ENCODE measurements around the gene RDH13.
"Not testable (repeated sequence)": the region's sequence is repeated elsewhere in the genome, so short reads cannot be mapped to it uniquely, and the experiment has no call there.

Gene RDH13

DNA sequence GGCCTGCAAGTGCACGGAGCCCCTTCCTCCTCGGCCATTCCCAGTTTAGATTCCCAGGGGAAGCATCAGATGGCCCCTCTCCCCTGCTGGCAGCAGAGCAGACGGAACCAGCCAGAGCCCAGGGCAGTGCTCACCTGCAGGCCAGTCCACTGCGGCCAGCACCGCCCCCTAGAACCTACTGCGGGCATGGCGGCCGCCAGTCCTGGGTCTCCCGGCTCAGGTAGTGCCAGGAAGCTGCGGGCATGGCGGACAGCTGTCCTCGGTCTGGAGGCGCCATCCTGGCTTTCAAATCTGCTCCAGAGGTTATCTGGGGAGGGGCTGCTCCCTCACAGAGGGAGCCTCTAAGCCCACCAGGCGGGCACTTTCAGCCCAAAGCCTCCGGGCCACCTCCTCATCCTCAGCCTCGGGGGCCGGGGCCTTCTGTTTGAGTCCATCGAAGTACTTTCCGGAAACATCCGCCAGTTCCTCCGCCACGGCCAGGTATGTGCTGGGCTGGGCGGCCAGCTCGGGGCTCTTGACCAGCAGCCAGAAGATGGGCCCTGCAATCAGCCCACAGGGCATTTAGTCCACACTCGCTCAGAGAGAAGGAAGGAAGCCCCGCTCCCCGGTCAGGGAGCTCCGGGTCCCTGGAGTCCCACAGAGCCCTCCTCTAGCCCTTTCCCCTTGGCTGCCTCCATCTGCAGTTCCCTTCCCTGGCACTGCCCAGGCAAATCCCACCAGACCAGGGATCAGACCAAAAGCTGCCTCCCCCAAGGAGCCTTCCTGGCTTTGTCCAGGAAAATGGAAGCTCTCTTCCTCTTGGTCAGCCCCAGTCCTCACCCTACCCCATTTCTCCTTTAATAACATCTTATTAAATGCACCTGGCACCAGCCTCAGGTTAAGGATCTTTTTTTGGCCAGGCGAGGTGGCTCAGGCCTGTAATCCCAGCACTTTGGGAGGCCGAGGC lies 17.9 kb downstream of the RDH13 start:
- Histone ChIP-seq H3K4me3 (ENCODE audit: low read depth in 1 of 2, low read length in 2 of 2) (no peak overlapping the region), H3K27ac (ENCODE audit: low read depth, low read length) (no peak overlapping the region), H3K4me1 (ENCODE audit: control insufficient read depth in 1 of 2, insufficient read depth in 2 of 2, low read length in 2 of 2) (peaks cover 0 to 5% of the 10 kb centered on the region in 2 donors), H3K36me3 (ENCODE audit: control insufficient read depth in 1 of 2, insufficient read depth in 2 of 2, low read length in 2 of 2) (peaks cover 42 to 69% of the 10 kb centered on the region in 2 donors), H3K27me3 (ENCODE audit: control insufficient read depth in 1 of 2, insufficient read depth in 2 of 2, low read length in 2 of 2) (no peaks in the 10 kb centered on the region), H3K9me3 (ENCODE audit: control insufficient read depth in 1 of 2, low read length in 2 of 2) (no peaks in the 10 kb centered on the region), H3K9ac (ENCODE audit: low read depth in 1 of 2, low read length in 2 of 2) (no peak overlapping the region)

DNA sequence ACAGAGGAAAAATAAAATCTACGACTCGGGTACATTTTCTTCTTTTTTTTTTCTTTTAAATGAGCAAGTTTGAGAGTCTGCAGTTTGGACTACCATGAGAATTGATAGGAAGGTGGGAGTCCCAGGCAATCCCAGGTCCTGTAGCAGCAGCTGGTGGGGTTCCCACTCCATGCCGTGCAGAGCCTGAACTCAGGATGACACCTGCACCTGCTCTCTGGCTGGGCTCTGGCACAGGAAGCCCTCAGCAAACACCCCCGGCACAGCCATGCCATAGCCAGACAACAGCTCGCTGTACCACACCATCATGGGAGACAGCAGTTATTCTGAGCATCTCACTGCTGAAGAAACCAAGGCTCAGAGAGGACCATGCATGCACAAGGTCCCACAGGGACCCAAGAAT lies 18.7 kb downstream of the RDH13 start:
- H3K4me3 ChIP-seq (ENCODE audit: low read depth in 1 of 2, low read length in 2 of 2) = no peak overlapping the region
- peaks cover 0 to 5% of the 10 kb centered on the region in 2 donors for H3K4me1 ChIP-seq (ENCODE audit: control insufficient read depth in 1 of 2, insufficient read depth in 2 of 2, low read length in 2 of 2)
- H3K9ac ChIP-seq (ENCODE audit: low read depth in 1 of 2, low read length in 2 of 2) = no peak overlapping the region
- H3K36me3 ChIP-seq (ENCODE audit: control insufficient read depth in 1 of 2, insufficient read depth in 2 of 2, low read length in 2 of 2) = peaks cover 42 to 68% of the 10 kb centered on the region in 2 donors
- H3K9me3 ChIP-seq (ENCODE audit: control insufficient read depth in 1 of 2, low read length in 2 of 2) = no peaks in the 10 kb centered on the region
- no peak overlapping the region for H3K27ac ChIP-seq (ENCODE audit: low read depth, low read length)
- H3K27me3 ChIP-seq (ENCODE audit: control insufficient read depth in 1 of 2, insufficient read depth in 2 of 2, low read length in 2 of 2) = no peaks in the 10 kb centered on the region

DNA sequence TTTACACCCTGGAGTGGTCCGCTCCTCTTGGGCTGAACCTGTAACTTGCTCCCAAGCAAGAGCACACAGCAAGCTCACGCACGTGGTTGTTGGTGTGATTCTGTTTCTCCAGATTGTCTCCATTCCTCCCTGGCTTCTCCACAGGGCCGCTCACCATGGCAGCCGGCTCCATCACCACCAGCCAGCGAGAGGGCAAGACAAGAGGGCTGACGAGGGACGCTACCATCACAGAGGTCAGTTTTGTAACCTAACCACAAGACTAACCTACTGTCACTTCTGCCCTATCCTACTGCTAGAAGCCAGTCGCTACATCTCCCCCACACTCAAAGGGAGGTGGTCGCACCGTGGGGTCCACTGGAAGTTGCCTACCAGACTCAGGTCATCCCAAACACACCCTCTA lies 20.3 kb downstream of the RDH13 start:
- H3K4me3 ChIP-seq (ENCODE audit: low read depth in 1 of 2, low read length in 2 of 2) = no peak overlapping the region
- H3K4me1 ChIP-seq (ENCODE audit: control insufficient read depth in 1 of 2, insufficient read depth in 2 of 2, low read length in 2 of 2) = peaks cover 0 to 5% of the 10 kb centered on the region in 2 donors
- H3K9me3 ChIP-seq (ENCODE audit: control insufficient read depth in 1 of 2, low read length in 2 of 2) = no peaks in the 10 kb centered on the region
- H3K9ac ChIP-seq (ENCODE audit: low read depth in 1 of 2, low read length in 2 of 2) = no peak overlapping the region
- H3K27ac ChIP-seq (ENCODE audit: low read depth, low read length) = no peak overlapping the region
- peaks cover 30 to 52% of the 10 kb centered on the region in 2 donors for H3K36me3 ChIP-seq (ENCODE audit: control insufficient read depth in 1 of 2, insufficient read depth in 2 of 2, low read length in 2 of 2)
- no peaks in the 10 kb centered on the region for H3K27me3 ChIP-seq (ENCODE audit: control insufficient read depth in 1 of 2, insufficient read depth in 2 of 2, low read length in 2 of 2)

GRCh38 chr19:55042344-55042678 lies 20.6 kb downstream of the RDH13 start:
- Histone ChIP-seq H3K9me3 (ENCODE audit: control insufficient read depth in 1 of 2, low read length in 2 of 2) (no peaks in the 10 kb centered on the region), H3K27ac (ENCODE audit: low read depth, low read length) (no peak overlapping the region), H3K4me1 (ENCODE audit: control insufficient read depth in 1 of 2, insufficient read depth in 2 of 2, low read length in 2 of 2) (peaks cover 0 to 5% of the 10 kb centered on the region in 2 donors), H3K27me3 (ENCODE audit: control insufficient read depth in 1 of 2, insufficient read depth in 2 of 2, low read length in 2 of 2) (no peaks in the 10 kb centered on the region), H3K4me3 (ENCODE audit: low read depth in 1 of 2, low read length in 2 of 2) (no peak overlapping the region), H3K36me3 (ENCODE audit: control insufficient read depth in 1 of 2, insufficient read depth in 2 of 2, low read length in 2 of 2) (peaks cover 26 to 48% of the 10 kb centered on the region in 2 donors), H3K9ac (ENCODE audit: low read depth in 1 of 2, low read length in 2 of 2) (no peak overlapping the region)

- no peak overlapping the region for H3K9ac ChIP-seq (ENCODE audit: low read depth in 1 of 2, low read length in 2 of 2)
- no peak overlapping the region for H3K27ac ChIP-seq (ENCODE audit: low read depth, low read length)
- no peaks in the 10 kb centered on the region for H3K9me3 ChIP-seq (ENCODE audit: control insufficient read depth in 1 of 2, low read length in 2 of 2)
- no peak overlapping the region for H3K4me3 ChIP-seq (ENCODE audit: low read depth in 1 of 2, low read length in 2 of 2)
- peaks cover 22 to 43% of the 10 kb centered on the region in 2 donors for H3K36me3 ChIP-seq (ENCODE audit: control insufficient read depth in 1 of 2, insufficient read depth in 2 of 2, low read length in 2 of 2)
- H3K27me3 ChIP-seq (ENCODE audit: control insufficient read depth in 1 of 2, insufficient read depth in 2 of 2, low read length in 2 of 2) = no peaks in the 10 kb centered on the region
- peaks cover 0 to 5% of the 10 kb centered on the region in 2 donors for H3K4me1 ChIP-seq (ENCODE audit: control insufficient read depth in 1 of 2, insufficient read depth in 2 of 2, low read length in 2 of 2)
These were observed 21.2 kb downstream of the RDH13 start for GRCh38 chr19:55041627-55042343.

GRCh38 chr19:55041244-55041626 lies 21.7 kb downstream of the RDH13 start:
- H3K9me3 ChIP-seq (ENCODE audit: control insufficient read depth in 1 of 2, low read length in 2 of 2) = no peaks in the 10 kb centered on the region
- H3K27ac ChIP-seq (ENCODE audit: low read depth, low read length) = no peak overlapping the region
- H3K36me3 ChIP-seq (ENCODE audit: control insufficient read depth in 1 of 2, insufficient read depth in 2 of 2, low read length in 2 of 2) = peaks cover 18 to 38% of the 10 kb centered on the region in 2 donors
- H3K4me3 ChIP-seq (ENCODE audit: low read depth in 1 of 2, low read length in 2 of 2) = no peak overlapping the region
- no peaks in the 10 kb centered on the region for H3K27me3 ChIP-seq (ENCODE audit: control insufficient read depth in 1 of 2, insufficient read depth in 2 of 2, low read length in 2 of 2)
- H3K4me1 ChIP-seq (ENCODE audit: control insufficient read depth in 1 of 2, insufficient read depth in 2 of 2, low read length in 2 of 2) = peaks cover 0 to 5% of the 10 kb centered on the region in 2 donors
- no peak overlapping the region for H3K9ac ChIP-seq (ENCODE audit: low read depth in 1 of 2, low read length in 2 of 2)

GRCh38 chr19:55040654-55041053 lies 22.3 kb downstream of the RDH13 start:
- H3K9me3 ChIP-seq (ENCODE audit: control insufficient read depth in 1 of 2, low read length in 2 of 2); H3K27me3 ChIP-seq (ENCODE audit: control insufficient read depth in 1 of 2, insufficient read depth in 2 of 2, low read length in 2 of 2); H3K4me3 ChIP-seq (ENCODE audit: low read depth in 1 of 2, low read length in 2 of 2); H3K27ac ChIP-seq (ENCODE audit: low read depth, low read length); H3K9ac ChIP-seq (ENCODE audit: low read depth in 1 of 2, low read length in 2 of 2); H3K4me1 ChIP-seq (ENCODE audit: control insufficient read depth in 1 of 2, insufficient read depth in 2 of 2, low read length in 2 of 2): not testable (repeated sequence)
- H3K36me3 ChIP-seq (ENCODE audit: control insufficient read depth in 1 of 2, insufficient read depth in 2 of 2, low read length in 2 of 2) = peaks cover 18 to 37% of the 10 kb centered on the region in 2 donors

GRCh38 chr19:55037603-55038002 lies 25.3 kb downstream of the RDH13 start:
- not testable (repeated sequence) for H3K27me3 ChIP-seq (ENCODE audit: control insufficient read depth in 1 of 2, insufficient read depth in 2 of 2, low read length in 2 of 2); H3K27ac ChIP-seq (ENCODE audit: low read depth, low read length); H3K4me1 ChIP-seq (ENCODE audit: control insufficient read depth in 1 of 2, insufficient read depth in 2 of 2, low read length in 2 of 2); H3K9ac ChIP-seq (ENCODE audit: low read depth in 1 of 2, low read length in 2 of 2); H3K4me3 ChIP-seq (ENCODE audit: low read depth in 1 of 2, low read length in 2 of 2); H3K9me3 ChIP-seq (ENCODE audit: control insufficient read depth in 1 of 2, low read length in 2 of 2)
- peaks cover 7 to 12% of the 10 kb centered on the region in 2 donors for H3K36me3 ChIP-seq (ENCODE audit: control insufficient read depth in 1 of 2, insufficient read depth in 2 of 2, low read length in 2 of 2)

DNA sequence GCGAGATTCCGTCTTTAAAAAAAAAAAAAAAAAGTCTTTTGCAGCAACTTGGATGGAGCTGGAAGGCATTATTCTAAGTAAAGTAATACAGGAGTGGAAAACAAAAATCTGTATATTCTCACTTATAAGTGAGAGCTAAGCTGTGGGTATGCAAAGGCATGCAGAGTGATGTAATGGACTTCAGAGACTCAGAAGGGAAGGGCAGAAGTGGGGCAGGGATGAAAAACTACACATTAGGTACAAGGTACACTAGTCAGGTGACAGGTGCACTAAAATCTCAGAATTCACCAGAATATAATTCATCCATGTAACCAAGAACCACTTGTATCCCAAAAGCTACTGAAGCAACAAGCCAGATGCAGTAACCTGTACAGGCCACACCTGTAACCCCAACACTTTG lies 26.9 kb downstream of the RDH13 start:
- Histone ChIP-seq H3K9me3 (ENCODE audit: control insufficient read depth in 1 of 2, low read length in 2 of 2) (no peaks in the 10 kb centered on the region), H3K36me3 (ENCODE audit: control insufficient read depth in 1 of 2, insufficient read depth in 2 of 2, low read length in 2 of 2) (no peaks in the 10 kb centered on the region), H3K9ac (ENCODE audit: low read depth in 1 of 2, low read length in 2 of 2) (no peak overlapping the region), H3K27me3 (ENCODE audit: control insufficient read depth in 1 of 2, insufficient read depth in 2 of 2, low read length in 2 of 2) (no peaks in the 10 kb centered on the region), H3K4me3 (ENCODE audit: low read depth in 1 of 2, low read length in 2 of 2) (no peak overlapping the region), H3K4me1 (ENCODE audit: control insufficient read depth in 1 of 2, insufficient read depth in 2 of 2, low read length in 2 of 2) (no peaks in the 10 kb centered on the region), H3K27ac (ENCODE audit: low read depth, low read length) (no peak overlapping the region)

GRCh38 chr19:55034751-55035150 lies 28.2 kb downstream of the RDH13 start:
- no peaks in the 10 kb centered on the region for H3K36me3 ChIP-seq (ENCODE audit: control insufficient read depth in 1 of 2, insufficient read depth in 2 of 2, low read length in 2 of 2)
- H3K9me3 ChIP-seq (ENCODE audit: control insufficient read depth in 1 of 2, low read length in 2 of 2) = no peaks in the 10 kb centered on the region
- H3K4me3 ChIP-seq (ENCODE audit: low read depth in 1 of 2, low read length in 2 of 2) = no peak overlapping the region
- H3K27ac ChIP-seq (ENCODE audit: low read depth, low read length) = no peak overlapping the region
- H3K9ac ChIP-seq (ENCODE audit: low read depth in 1 of 2, low read length in 2 of 2) = no peak overlapping the region
- H3K4me1 ChIP-seq (ENCODE audit: control insufficient read depth in 1 of 2, insufficient read depth in 2 of 2, low read length in 2 of 2) = no peaks in the 10 kb centered on the region
- no peaks in the 10 kb centered on the region for H3K27me3 ChIP-seq (ENCODE audit: control insufficient read depth in 1 of 2, insufficient read depth in 2 of 2, low read length in 2 of 2)
